Esophagus squamous epithelium (tissue), 5 donors: ENCODE data around the gene SEMA6A. TPM values are rescaled to one million over a fixed set of nuclear protein-coding genes. Genes with fewer than 3 reads are reported as not detected.

Source experiments
- DNase-seq: peaks from one replicate; lab custom pipeline; 2025; lab: John Stamatoyannopoulos, UW
- H3K27ac ChIP-seq, 4 donors: fragments of 200-600 bp; sonication (generic); one replicate each; pipeline ENCODE4 v1.5.1; 2016 to 2019; ENCODE audit warnings: mild to moderate bottlenecking in 1 of 4
- H3K27me3 ChIP-seq, 4 donors: fragments of 200-600 bp; sonication (generic); 1 replicate in 3 of 4; 2 replicates in 1 of 4; pipeline versions ENCODE4 v1.5.1 to v1.6.0; 2017 to 2021; ENCODE audit warnings: antibody characterized with exemption in 1 of 4
- H3K36me3 ChIP-seq, 3 donors: fragments of 200-600 bp; sonication (generic); one replicate each; pipeline ENCODE4 v1.5.1; 2016 to 2019
- H3K4me1 ChIP-seq, 3 donors: fragments of 200-600 bp; sonication (generic); one replicate each; pipeline ENCODE4 v1.5.1; 2017 to 2019
- H3K4me3 ChIP-seq, 4 donors: fragments of 200-600 bp; sonication (generic); 1 replicate in 3 of 4; 2 replicates in 1 of 4; pipeline ENCODE4 v1.5.1; 2016 to 2019; ENCODE audit warnings: mild to moderate bottlenecking in 2 of 4, moderate library complexity in 1 of 4
- H3K9me3 ChIP-seq, 3 donors: fragments of 200-600 bp; sonication (generic); one replicate each; pipeline ENCODE4 v1.5.1; 2016 to 2019
- CTCF ChIP-seq, 6 experiments: fragments of 450-650 bp in 4 of 6; fragments of 200-600 bp in 2 of 6; sonication (generic) in 2 of 6; IDR thresholded peaks; one replicate each; pipeline ENCODE4 v1.5.1; 2016 to 2019; ENCODE audit warnings: antibody characterized with exemption in 6 of 6, mild to moderate bottlenecking in 4 of 6, moderate library complexity in 4 of 6
- POLR2A ChIP-seq, 4 donors: fragments of 450-650 bp; IDR thresholded peaks; one replicate each; pipeline ENCODE4 v1.6.1; 2017; ENCODE audit warnings: antibody characterized with exemption in 4 of 4, mild to moderate bottlenecking in 4 of 4, moderate library complexity in 3 of 4
- WGBS, 2 donors: methylation state at CpG; one replicate each; pipeline ENCODE4 v1.1.5; 2018; 5-methylcytosine and 5-hydroxymethylcytosine counted together
- intact Hi-C: fragments of 100-400 bp; cut with DNase I; formaldehyde crosslinking; loops from one replicate; pipeline ENCODE4 v1.15.0; 2022
- total RNA-seq, 4 donors: library from RNA; depleted of rRNA; stranded (reverse); fragments of >200 nt; gene quantifications; one replicate each; pipeline ENCODE4 v1.1.0, GENCODE V29; 2016
- donor health status: DM: yes; HTN: yes; CAD: no.

The SEMA6A gene
- total RNA-seq, 4 donors from 2014 or later = 3.0 to 28.6 (median 4.3) TPM

GRCh38 chr5:116406306-116407041 lies 168.1 kb downstream of the SEMA6A start:
- 72 to 83% methylated on average over 5 to 7 of the region's 7 CpGs for WGBS, 2 donors

GRCh38 chr5:116404792-116405191 lies 169.8 kb downstream of the SEMA6A start:
- DNase-seq = no peak
- Histone ChIP-seq H3K27ac (no peak overlapping the region), H3K9me3 (no peaks in the 10 kb centered on the region), H3K4me1 (no peaks in the 10 kb centered on the region), H3K4me3 (no peak overlapping the region), H3K27me3 (no peaks in the 10 kb centered on the region), H3K36me3 (no peaks in the 10 kb centered on the region)
- 80 to 81% methylated on average over 3 of the region's 3 CpGs for WGBS, 2 donors
- intact Hi-C loops = no loop called here
- TF ChIP-seq POLR2A (IDR thresholded peaks at IDR 0.05) = no peak
- no peak for TF ChIP-seq CTCF (IDR thresholded peaks at IDR 0.05)

More at GRCh38 chr5:116406306-116407041, 168.1 kb downstream of the SEMA6A start:
- no peaks in the 10 kb centered on the region for H3K36me3 ChIP-seq
- no peaks in the 10 kb centered on the region for H3K27me3 ChIP-seq
- H3K27ac ChIP-seq = no peak overlapping the region
- H3K4me3 ChIP-seq = no peak overlapping the region
- H3K4me1 ChIP-seq = no peaks in the 10 kb centered on the region
- no peaks in the 10 kb centered on the region for H3K9me3 ChIP-seq
- intact Hi-C loops = no loop called here
- no peak for DNase-seq
- no peak for TF ChIP-seq POLR2A (IDR thresholded peaks at IDR 0.05)
- no peak for TF ChIP-seq CTCF (IDR thresholded peaks at IDR 0.05)

GRCh38 chr5:116404016-116404415 lies 170.6 kb downstream of the SEMA6A start:
- no peak overlapping the region for H3K4me3 ChIP-seq
- no peaks in the 10 kb centered on the region for H3K4me1 ChIP-seq
- H3K27ac ChIP-seq = no peak overlapping the region
- WGBS, 2 donors = 62% methylated on average over 2 of the region's 2 CpGs
- DNase-seq = no peak
- TF ChIP-seq CTCF (IDR thresholded peaks at IDR 0.05) = no peak
- no peak for TF ChIP-seq POLR2A (IDR thresholded peaks at IDR 0.05)
- no peaks in the 10 kb centered on the region for H3K27me3 ChIP-seq
- intact Hi-C loops = no loop called here
- H3K36me3 ChIP-seq = no peaks in the 10 kb centered on the region
- H3K9me3 ChIP-seq = no peaks in the 10 kb centered on the region

GRCh38 chr5:116402235-116402634 lies 172.4 kb downstream of the SEMA6A start:
- 79 to 82% methylated on average over 5 of the region's 5 CpGs for WGBS, 2 donors
- no peak overlapping the region for H3K27ac ChIP-seq
- no peaks in the 10 kb centered on the region for H3K4me1 ChIP-seq
- intact Hi-C loops = no loop called here
- H3K9me3 ChIP-seq = no peaks in the 10 kb centered on the region
- TF ChIP-seq POLR2A (IDR thresholded peaks at IDR 0.05) (no peak), CTCF (IDR thresholded peaks at IDR 0.05) (no peak)
- DNase-seq = no peak
- no peak overlapping the region for H3K4me3 ChIP-seq
- H3K27me3 ChIP-seq = no peaks in the 10 kb centered on the region
- H3K36me3 ChIP-seq = no peaks in the 10 kb centered on the region

GRCh38 chr5:116401576-116401975 lies 173.0 kb downstream of the SEMA6A start:
- Histone ChIP-seq H3K4me3 (no peak overlapping the region), H3K36me3 (no peaks in the 10 kb centered on the region), H3K27ac (no peak overlapping the region), H3K4me1 (peaks cover 0 to 2% (median under 1%) of the 10 kb centered on the region in 3 donors), H3K27me3 (no peaks in the 10 kb centered on the region), H3K9me3 (no peaks in the 10 kb centered on the region)
- intact Hi-C loops = no loop called here
- 84 to 87% methylated on average over 10 of the region's 10 CpGs for WGBS, 2 donors
- DNase-seq = no peak
- TF ChIP-seq POLR2A (IDR thresholded peaks at IDR 0.05) = no peak
- no peak for TF ChIP-seq CTCF (IDR thresholded peaks at IDR 0.05)
